NCI-H146 (cell line): Measurements from ENCODE around the gene TMC3.
"Not testable (repeated sequence)": the region's sequence is repeated elsewhere in the genome, so short reads cannot be mapped to it uniquely, and the experiment has no call there.

Experiments
- DNase-seq: peaks from one replicate; lab custom pipeline; 2025; lab: John Stamatoyannopoulos, UW

Gene TMC3

GRCh38 chr15:81384891-81385720 lies 11.1 kb upstream of the TMC3 start:
- peak; percentile 60 for DNase-seq

- DNase-seq, result no peak
Observed at GRCh38 chr15:81381720-81382119, 7.7 kb upstream of the TMC3 start.

GRCh38 chr15:81380668-81381067 lies 6.7 kb upstream of the TMC3 start:
- no peak for DNase-seq

DNA sequence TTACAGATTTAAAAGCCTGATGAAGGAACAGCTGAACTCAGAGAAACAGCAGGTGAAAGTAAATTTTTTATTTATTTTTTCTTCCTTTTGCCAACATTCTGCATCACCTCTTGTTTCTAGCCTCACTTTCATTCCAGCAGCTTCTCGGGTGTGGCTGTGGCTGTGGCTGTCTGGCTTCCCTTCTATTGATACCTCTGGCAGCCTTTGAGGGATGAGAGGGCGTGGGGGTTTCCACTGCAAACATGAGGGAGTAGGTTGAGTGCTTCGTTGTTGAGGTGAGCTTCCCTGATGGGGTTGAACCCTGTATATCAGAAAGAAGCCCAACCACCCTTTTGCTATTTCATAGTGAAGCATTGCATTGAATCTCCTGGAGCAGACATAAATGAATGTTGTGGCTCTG lies 6.2 kb upstream of the TMC3 start:
- no peak for DNase-seq

- no peak for DNase-seq
Observed at GRCh38 chr15:81379269-81379668, 5.3 kb upstream of the TMC3 start.

DNA sequence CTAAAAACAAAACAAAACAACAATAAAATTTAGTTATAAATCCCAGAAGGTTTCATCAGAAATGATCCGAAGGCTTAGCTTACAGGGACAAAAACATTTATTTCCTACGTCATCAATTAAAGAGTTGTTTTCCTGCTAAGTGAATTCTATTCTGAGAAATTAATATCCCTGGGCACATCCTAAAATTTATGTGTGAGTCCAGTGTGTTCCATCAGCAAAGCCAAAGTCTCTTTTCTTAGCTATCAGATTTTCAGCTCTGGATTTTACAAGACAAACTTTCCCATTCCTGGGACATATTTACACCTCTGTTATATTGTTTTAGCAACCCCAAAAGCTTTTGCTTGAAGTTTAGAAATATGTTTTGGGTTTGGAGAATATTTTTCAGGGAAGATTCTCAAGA lies 4.4 kb upstream of the TMC3 start:
- DNase-seq, result no peak

DNA sequence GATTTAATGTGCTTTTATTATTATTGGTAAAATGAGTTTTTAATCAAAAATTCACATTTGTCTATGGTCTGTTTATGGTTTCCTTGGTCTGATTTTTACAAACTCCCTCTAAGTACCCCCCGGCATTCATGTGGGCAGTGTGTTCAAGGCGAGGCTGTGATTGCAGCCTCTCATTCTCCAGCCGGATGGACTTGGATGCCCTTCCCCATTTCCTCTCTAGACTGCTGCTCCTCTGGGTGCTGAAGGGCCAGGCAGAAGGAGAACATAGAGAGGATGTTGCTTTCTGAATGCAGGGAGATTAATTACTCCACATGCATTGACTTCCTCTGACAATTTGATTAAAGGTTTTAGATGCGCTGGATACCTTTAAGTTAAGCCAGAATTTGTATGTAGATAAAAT lies 3.9 kb upstream of the TMC3 start:
- no peak for DNase-seq

GRCh38 chr15:81376231-81376630 lies 2.2 kb upstream of the TMC3 start:
- DNase-seq, result no peak

DNA sequence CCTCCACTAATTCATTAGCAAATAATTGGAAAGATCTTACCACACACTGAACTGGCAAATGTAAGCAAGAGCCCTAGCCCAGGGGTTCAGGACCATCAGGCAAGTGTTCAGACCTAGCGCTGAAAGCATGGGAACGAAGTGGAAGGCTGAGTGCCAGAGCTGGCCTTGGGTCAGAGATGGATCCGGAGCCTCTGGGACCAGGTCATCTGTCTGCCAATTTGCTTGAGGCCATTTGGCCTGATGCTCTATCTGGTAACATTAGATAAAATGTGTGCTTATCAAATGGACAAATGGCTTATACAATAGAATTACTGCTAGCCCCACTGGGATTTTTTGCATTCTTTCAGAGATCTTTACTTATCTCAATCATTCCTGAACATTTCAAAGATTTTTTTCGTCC lies 1.4 kb upstream of the TMC3 start:
- DNase-seq, result no peak

GRCh38 chr15:81373176-81373575 lies 837 bp downstream of the TMC3 start:
- DNase-seq, result no peak

DNA sequence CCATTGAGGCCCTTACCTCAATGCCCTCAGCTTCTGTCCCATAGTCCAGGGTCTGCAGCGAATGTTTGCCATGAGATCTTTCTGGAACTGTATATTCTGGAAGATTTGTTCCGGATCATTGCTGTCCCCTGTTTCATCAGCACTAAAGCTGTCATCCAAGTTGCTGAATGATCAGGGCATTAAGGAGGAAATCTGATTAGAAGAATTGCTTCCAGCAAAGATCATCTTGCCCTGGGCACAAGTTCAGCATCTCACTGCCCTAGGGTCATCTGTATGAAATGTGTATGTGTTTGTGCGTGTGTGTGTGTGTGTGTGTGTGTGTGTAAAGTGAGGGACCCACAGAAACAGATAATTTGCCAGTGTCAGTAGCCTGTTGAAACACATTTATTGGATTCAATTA lies 1.4 kb downstream of the TMC3 start:
- DNase-seq, result no peak

DNA sequence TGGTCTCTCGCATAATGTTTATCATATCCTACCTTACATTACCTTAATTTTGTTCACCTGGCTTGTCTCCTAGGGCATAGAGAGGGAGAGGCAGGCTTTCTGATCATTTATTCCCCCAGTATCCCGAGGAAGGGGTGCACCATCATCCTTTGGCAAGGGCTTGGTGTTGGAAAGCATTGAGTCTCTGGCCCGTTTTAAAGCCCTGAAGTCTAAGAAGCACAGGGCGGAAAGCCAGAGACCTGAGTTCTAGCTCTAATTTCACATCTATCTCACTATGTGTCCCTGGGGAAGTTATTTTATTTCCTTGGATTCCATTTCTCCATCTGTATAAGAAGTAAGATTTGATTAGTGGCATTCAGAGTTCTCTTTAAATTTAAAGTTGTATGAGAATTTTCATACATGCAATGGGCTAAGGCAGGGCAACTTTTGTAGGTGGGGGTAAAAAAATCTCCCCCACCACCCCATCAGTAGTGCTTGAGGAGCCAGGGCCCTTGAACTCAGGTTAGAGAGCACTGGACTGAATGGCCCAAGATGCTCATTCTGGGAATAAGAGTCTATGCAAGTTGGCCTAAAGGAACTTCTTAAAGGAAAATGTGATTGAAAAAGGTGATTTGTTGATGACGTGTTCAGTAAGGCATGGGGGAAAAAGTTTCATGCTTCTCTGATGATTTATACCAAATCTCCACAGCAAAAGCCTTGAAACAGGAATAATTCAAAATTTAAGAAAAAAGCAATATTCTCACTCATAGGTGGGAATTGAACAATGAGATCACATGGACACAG lies 10.1 kb downstream of the TMC3 start:
- DNase-seq, result no peak

- no peak for DNase-seq
Observed at GRCh38 chr15:81363276-81363675, 10.7 kb downstream of the TMC3 start.

DNA sequence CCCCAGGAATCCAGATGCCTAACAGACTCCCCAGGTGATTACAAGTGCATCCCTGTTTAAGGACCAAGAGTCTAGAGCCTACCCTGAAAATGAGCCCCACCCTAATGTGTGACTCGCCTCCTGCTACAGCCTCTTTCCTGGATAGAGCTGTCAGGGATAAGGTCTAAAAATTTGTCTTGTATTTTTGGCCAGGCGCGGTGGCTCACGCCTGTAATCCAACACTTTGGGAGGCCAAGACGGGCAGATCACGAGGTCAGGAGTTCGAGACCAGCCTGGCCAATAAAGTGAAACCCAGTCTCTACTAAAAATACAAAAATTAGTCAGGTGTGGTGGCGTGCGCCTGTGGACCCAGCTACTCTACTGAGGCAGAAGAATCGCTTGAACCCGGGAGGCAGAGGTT lies 11.2 kb downstream of the TMC3 start:
- no peak for DNase-seq

DNA sequence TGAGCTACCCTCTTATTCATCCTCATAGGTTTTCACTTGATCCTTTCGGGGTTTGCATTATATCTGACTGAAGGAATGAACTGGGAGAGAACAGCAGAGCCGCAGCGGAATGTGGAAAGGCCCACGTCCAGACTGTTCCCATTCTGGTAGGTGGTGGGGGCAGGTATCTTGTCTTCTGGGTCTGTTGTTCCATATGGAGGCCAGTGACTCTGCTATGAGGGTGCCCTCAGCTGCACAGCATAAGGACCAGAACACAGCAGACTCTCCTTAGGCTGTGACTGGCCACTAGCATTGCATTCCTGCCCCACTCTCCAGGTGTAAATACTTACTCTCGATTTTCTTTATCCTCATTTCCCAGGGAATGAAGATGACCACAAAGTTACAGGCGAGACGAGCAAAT lies 12.1 kb downstream of the TMC3 start:
- no peak for DNase-seq

DNA sequence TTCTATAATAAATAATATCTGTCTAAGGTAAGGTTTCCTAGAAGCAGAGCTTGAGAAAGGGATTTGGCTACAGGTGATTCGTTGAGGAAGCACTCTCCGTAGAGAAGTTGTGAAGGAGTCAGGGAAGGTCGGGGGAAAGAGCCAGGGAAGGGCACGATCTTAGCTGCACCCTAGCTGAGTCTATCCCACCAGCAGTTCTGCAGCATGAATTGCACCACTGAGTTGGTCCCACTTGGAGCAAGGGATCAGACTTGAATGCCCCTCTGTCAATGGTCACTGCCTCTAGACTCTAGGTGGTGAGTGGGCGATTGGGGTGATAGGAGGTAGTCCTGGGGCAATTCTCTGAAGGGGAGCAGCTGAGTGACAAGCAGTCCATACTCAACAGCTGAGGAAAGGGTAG lies 13.5 kb downstream of the TMC3 start:
- no peak for DNase-seq

- no peak for DNase-seq
Observed at GRCh38 chr15:81358248-81358647, 15.8 kb downstream of the TMC3 start.

DNA sequence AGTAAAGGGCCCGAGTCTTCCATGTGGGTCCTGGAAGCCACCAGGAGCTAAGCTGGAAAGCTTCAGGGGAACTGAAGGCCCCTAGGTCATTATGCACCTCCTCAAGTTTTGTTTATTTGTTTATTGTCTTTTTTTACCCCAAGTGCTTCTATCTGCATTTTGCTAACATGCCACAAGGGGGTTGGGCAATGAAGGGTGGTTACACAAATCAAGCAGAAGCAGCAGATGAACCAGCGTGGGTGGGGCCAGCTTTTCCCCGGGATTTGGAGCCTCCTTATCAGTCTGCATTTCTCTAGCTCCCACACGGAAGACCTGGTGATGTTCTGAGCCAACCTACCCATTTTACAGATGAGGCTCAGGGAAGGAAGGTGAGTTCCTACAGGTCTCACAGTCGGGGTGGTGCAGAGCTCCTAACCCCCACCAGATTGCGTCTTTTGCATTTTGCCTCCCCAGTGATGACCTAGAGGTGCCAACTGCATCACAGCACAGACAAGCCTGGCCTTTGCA lies 16.8 kb downstream of the TMC3 start:
- DNase-seq, result no peak

- DNase-seq, result peak; percentile 2
Observed at GRCh38 chr15:81356252-81356651, 17.8 kb downstream of the TMC3 start.

- no peak for DNase-seq
Observed at GRCh38 chr15:81351651-81352050, 22.4 kb downstream of the TMC3 start.

- DNase-seq, result no peak
Observed at GRCh38 chr15:81349271-81349670, 24.7 kb downstream of the TMC3 start.

GRCh38 chr15:81348691-81349090 lies 25.3 kb downstream of the TMC3 start:
- DNase-seq, result not testable (repeated sequence)

- DNase-seq, result no peak
Observed at GRCh38 chr15:81347910-81348309, 26.1 kb downstream of the TMC3 start.
